HL-60 (cell line): Measurements from ENCODE around the gene GPD1L.

Source experiments
- DNase-seq, 2 experiments: peaks; one replicate each; pipeline ENCODE4 v3.0.0-alpha.2; 2010 to 2020; ENCODE audit warnings: low read depth in 1 of 2, low spot score in 1 of 2
- H3K27ac ChIP-seq: fragments of 250-450 bp; sonication (Bioruptor Pico); replicated peaks from 2 replicates; pipeline ENCODE4 v1.5.1; 2020; ENCODE audit warnings: mild to moderate bottlenecking, moderate library complexity
- H3K27me3 ChIP-seq: fragments of 250-450 bp; sonication (Bioruptor Pico); 2 replicates; pipeline ENCODE4 v1.5.1; 2021; ENCODE audit warnings: mild to moderate bottlenecking, moderate library complexity; ENCODE audit not compliant: insufficient read depth, poor library complexity, severe bottlenecking
- H3K4me3 ChIP-seq: replicated peaks from 2 replicates; pipeline ENCODE4 v1.5.1; 2011; ENCODE audit warnings: mild to moderate bottlenecking, control low read depth, low read length; ENCODE audit not compliant: insufficient read depth
- GABPA ChIP-seq: IDR thresholded peaks from 2 replicates; pipeline ENCODE4 v1.6.1; 2012; ENCODE audit warnings: low read depth
- POLR2AphosphoS5 ChIP-seq: IDR thresholded peaks from 2 replicates; pipeline ENCODE4 v1.6.1; 2012; ENCODE audit warnings: low read depth
- SPI1 ChIP-seq: IDR thresholded peaks from 2 replicates; pipeline ENCODE4 v1.6.1; 2012; ENCODE audit warnings: low read depth, mild to moderate bottlenecking, borderline replicate concordance
- TF ChIP-seq, protein P1 (sequence below): IDR thresholded peaks from 2 replicates; pipeline ENCODE4 v1.6.1; 2012; ENCODE audit warnings: low read depth; ENCODE audit not compliant: insufficient replicate concordance
- TF ChIP-seq, protein P2 (sequence below): IDR thresholded peaks from one replicate; pipeline ENCODE4 v1.5.1; 2011; ENCODE audit warnings: low read length, control low read depth, inconsistent platforms; ENCODE audit not compliant: insufficient read depth

Gene GPD1L

DNA sequence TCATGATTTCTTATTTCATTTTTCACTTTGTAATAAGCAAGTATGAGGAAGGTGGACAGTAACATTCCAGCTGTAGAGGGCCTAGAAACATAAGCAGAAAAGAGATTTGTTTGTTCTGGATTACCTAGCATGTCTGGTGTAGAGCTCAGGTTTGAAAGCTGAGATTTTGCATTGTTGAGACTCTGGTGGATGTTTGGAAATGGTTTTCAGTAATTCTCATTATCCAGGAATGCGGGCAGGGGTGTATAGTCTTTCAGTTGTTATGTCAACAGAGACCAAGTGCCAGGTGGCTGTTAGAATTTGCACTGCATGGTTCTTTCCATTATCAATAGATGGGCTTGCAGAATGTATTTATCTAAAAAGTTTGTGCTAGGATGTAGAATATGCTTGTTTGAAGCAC is 10.9 kb downstream of the GPD1L start:
- TF ChIP-seq, protein P1, sequence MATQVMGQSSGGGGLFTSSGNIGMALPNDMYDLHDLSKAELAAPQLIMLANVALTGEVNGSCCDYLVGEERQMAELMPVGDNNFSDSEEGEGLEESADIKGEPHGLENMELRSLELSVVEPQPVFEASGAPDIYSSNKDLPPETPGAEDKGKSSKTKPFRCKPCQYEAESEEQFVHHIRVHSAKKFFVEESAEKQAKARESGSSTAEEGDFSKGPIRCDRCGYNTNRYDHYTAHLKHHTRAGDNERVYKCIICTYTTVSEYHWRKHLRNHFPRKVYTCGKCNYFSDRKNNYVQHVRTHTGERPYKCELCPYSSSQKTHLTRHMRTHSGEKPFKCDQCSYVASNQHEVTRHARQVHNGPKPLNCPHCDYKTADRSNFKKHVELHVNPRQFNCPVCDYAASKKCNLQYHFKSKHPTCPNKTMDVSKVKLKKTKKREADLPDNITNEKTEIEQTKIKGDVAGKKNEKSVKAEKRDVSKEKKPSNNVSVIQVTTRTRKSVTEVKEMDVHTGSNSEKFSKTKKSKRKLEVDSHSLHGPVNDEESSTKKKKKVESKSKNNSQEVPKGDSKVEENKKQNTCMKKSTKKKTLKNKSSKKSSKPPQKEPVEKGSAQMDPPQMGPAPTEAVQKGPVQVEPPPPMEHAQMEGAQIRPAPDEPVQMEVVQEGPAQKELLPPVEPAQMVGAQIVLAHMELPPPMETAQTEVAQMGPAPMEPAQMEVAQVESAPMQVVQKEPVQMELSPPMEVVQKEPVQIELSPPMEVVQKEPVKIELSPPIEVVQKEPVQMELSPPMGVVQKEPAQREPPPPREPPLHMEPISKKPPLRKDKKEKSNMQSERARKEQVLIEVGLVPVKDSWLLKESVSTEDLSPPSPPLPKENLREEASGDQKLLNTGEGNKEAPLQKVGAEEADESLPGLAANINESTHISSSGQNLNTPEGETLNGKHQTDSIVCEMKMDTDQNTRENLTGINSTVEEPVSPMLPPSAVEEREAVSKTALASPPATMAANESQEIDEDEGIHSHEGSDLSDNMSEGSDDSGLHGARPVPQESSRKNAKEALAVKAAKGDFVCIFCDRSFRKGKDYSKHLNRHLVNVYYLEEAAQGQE = no peak
- no peak for TF ChIP-seq GABPA
- no peak for TF ChIP-seq SPI1
- TF ChIP-seq POLR2AphosphoS5 = no peak
- TF ChIP-seq, protein P2, sequence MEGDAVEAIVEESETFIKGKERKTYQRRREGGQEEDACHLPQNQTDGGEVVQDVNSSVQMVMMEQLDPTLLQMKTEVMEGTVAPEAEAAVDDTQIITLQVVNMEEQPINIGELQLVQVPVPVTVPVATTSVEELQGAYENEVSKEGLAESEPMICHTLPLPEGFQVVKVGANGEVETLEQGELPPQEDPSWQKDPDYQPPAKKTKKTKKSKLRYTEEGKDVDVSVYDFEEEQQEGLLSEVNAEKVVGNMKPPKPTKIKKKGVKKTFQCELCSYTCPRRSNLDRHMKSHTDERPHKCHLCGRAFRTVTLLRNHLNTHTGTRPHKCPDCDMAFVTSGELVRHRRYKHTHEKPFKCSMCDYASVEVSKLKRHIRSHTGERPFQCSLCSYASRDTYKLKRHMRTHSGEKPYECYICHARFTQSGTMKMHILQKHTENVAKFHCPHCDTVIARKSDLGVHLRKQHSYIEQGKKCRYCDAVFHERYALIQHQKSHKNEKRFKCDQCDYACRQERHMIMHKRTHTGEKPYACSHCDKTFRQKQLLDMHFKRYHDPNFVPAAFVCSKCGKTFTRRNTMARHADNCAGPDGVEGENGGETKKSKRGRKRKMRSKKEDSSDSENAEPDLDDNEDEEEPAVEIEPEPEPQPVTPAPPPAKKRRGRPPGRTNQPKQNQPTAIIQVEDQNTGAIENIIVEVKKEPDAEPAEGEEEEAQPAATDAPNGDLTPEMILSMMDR = no peak
- H3K4me3 ChIP-seq = no peak overlapping the region
- DNase-seq = no peak

DNA sequence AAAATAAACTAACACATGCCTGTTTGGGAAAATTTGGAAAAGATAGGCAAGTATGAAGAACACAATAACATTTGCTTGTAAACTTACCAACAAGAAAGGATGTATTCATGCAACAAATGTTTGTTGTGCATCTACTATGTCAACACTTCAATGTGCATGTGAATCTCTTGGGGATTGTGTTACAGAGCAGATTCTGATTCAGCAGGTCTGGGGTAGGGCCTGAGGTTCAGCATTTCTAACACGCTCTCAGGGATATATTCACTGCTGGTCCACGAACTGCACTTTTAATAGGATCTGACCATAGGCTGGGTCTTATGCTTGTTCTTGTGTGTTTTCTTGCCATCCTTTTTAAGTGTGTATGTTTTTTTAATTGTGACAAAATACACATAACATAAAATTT is 11.8 kb downstream of the GPD1L start:
- DNase-seq = no peak
- TF ChIP-seq, protein P1 = no peak
- Histone ChIP-seq H3K27ac (no peak overlapping the region), H3K4me3 (no peak overlapping the region), H3K27me3 (no peaks in the 10 kb centered on the region)

More for the DNA sequence above, 10.9 kb downstream of the GPD1L start:
- no peaks in the 10 kb centered on the region for H3K27me3 ChIP-seq
- H3K27ac ChIP-seq = no peak overlapping the region

DNA sequence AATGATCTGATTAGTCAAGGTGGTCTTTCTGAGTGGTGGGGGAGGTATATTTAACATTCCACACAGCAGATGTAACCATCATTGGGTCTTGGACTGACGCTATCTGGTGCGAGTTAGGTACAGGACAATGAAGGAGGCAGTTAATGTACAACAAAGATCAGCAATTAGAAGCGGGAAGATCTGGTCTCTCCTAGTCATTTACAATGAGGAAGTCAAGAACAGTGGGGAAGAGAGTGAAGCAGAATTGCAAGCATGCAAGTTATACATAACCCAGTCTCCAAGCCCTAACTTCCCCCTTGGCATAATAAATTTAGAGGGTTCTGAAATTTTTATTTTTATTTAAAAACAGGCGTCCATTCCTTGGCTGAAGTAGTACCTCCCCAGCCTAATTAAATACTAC is 14.1 kb downstream of the GPD1L start:
- Histone ChIP-seq H3K4me3 (no peak overlapping the region), H3K27me3 (no peaks in the 10 kb centered on the region), H3K27ac (peak overlapping the region; percentile 59)
- TF ChIP-seq SPI1 = peak; percentile 95
- no peak for TF ChIP-seq POLR2AphosphoS5
- DNase-seq = peak in 1 of 2 experiments; percentile 66

DNA sequence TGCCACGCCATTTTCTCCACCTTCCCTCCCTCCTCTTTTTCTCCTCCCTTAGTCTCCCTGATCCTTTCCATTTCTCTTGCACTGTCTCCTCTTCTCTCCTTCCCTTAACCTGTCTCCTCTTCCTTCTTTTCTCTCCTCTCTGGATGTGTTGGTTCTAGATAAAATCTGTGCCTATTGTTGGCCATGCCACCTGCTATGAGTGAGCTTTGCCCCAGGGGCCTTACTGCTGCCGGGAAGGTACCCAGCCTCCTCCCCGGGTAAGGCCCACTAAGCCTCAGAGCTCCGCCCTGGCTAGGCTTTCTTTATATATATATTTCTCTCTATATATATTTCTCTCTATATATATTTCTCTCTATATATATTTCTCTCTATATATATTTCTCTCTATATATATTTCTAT is 14.7 kb downstream of the GPD1L start:
- Histone ChIP-seq H3K27ac (no peak overlapping the region), H3K4me3 (no peak overlapping the region), H3K27me3 (no peaks in the 10 kb centered on the region)
- no peak for DNase-seq
- TF ChIP-seq SPI1 (no peak), GABPA (no peak), POLR2AphosphoS5 (no peak)
- TF ChIP-seq, protein P1 = no peak

DNA sequence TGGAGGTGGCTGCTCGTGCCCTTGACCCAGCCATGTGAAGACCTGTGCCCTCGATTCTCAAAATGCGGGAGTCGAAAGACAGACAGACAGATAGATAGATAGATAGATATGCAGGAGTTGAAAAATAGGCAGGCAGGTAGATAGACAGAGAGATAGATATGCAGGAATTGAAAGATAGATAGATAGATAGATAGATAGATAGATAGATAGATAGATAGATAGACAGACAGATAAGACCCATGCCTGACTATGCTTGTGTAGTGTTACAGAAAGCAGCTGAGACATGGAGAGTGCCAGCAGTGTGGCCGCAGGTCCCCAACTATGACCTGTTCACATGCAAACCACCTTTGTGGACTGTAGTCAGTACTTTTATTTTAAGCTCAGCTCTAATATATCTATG is 17.2 kb downstream of the GPD1L start:
- Histone ChIP-seq H3K27ac (no peak overlapping the region), H3K27me3 (no peaks in the 10 kb centered on the region), H3K4me3 (no peak overlapping the region)
- TF ChIP-seq GABPA = no peak
- no peak for TF ChIP-seq SPI1
- no peak for DNase-seq
